Ascending aorta (tissue), 2 donors: ENCODE data around the gene DENND5A. TPM values are rescaled to one million over a fixed set of nuclear protein-coding genes. Genes with fewer than 3 reads are reported as not detected.

Experiments
- DNase-seq, 2 donors: peaks; one replicate each; pipeline ENCODE4 v3.0.0-alpha.2; 2019; ENCODE audit warnings: low spot score in 2 of 2
- H3K27ac ChIP-seq, 2 donors: fragments of 200-600 bp; sonication (generic); one replicate each; pipeline ENCODE4 v1.5.1; 2016 to 2017; ENCODE audit warnings: mild to moderate bottlenecking in 1 of 2
- H3K27me3 ChIP-seq: fragments of 200-600 bp; sonication (generic); one replicate; pipeline ENCODE4 v1.5.1; 2017
- H3K36me3 ChIP-seq, 2 donors: fragments of 200-600 bp; sonication (generic); one replicate each; pipeline ENCODE4 v1.5.1; 2016
- H3K4me1 ChIP-seq, 2 donors: fragments of 200-600 bp; sonication (generic); one replicate each; pipeline ENCODE4 v1.5.1; 2016 to 2017; ENCODE audit warnings: mild to moderate bottlenecking in 1 of 2
- H3K4me3 ChIP-seq, 2 donors: fragments of 200-600 bp; sonication (generic); one replicate each; pipeline ENCODE4 v1.5.1; 2016 to 2017; ENCODE audit warnings: mild to moderate bottlenecking in 1 of 2
- H3K9me3 ChIP-seq, 2 donors: fragments of 200-600 bp; sonication (generic); one replicate each; pipeline ENCODE4 v1.5.1; 2016
- CTCF ChIP-seq, 3 experiments: fragments of 200-600 bp in 2 of 3; fragments of 450-650 bp in 1 of 3; sonication (generic) in 2 of 3; IDR thresholded peaks; one replicate each; pipeline ENCODE4 v1.5.1; 2016 to 2019; ENCODE audit warnings: antibody characterized with exemption in 3 of 3, mild to moderate bottlenecking in 1 of 3, moderate library complexity in 1 of 3
- intact Hi-C: fragments of 100-400 bp; cut with DNase I; formaldehyde crosslinking; loops from one replicate; pipeline ENCODE4 v1.15.1; 2023
- total RNA-seq: library from RNA; depleted of rRNA; stranded (reverse); fragments of >200 nt; gene quantifications from one replicate; pipeline ENCODE4 v1.1.0, GENCODE V29; 2016

The DENND5A gene
- total RNA-seq, 1 donor from 2014 or later = 111 TPM

- no peaks in the 10 kb centered on the region for H3K9me3 ChIP-seq
- H3K27ac ChIP-seq = no peak overlapping the region
- peaks cover 15 to 25% of the 10 kb centered on the region in 2 donors for H3K36me3 ChIP-seq
- no peaks in the 10 kb centered on the region for H3K27me3 ChIP-seq
- TF ChIP-seq CTCF (IDR thresholded peaks at IDR 0.05) = no peak
- no peak overlapping the region for H3K4me3 ChIP-seq
- no peak for DNase-seq
- H3K4me1 ChIP-seq = no peaks in the 10 kb centered on the region
- intact Hi-C loops = no loop called here
These were observed 77.5 kb downstream of the DENND5A start for GRCh38 chr11:9187616-9188015.

GRCh38 chr11:9184516-9184915, 80.6 kb downstream of the DENND5A start:
- peaks cover 24 to 29% of the 10 kb centered on the region in 2 donors for H3K36me3 ChIP-seq
- H3K27me3 ChIP-seq = no peaks in the 10 kb centered on the region
- no peak overlapping the region for H3K27ac ChIP-seq
- H3K9me3 ChIP-seq = no peaks in the 10 kb centered on the region
- H3K4me1 ChIP-seq = no peaks in the 10 kb centered on the region
- H3K4me3 ChIP-seq = no peak overlapping the region
- no peak for TF ChIP-seq CTCF (IDR thresholded peaks at IDR 0.05)
- intact Hi-C loops = no loop called here
- no peak for DNase-seq

- Histone ChIP-seq H3K9me3 (no peaks in the 10 kb centered on the region), H3K4me3 (no peak overlapping the region), H3K27ac (no peak overlapping the region), H3K4me1 (no peaks in the 10 kb centered on the region), H3K27me3 (no peaks in the 10 kb centered on the region), H3K36me3 (peaks cover 29 to 36% of the 10 kb centered on the region in 2 donors)
- DNase-seq = no peak
- intact Hi-C loops = no loop called here
- TF ChIP-seq CTCF (IDR thresholded peaks at IDR 0.05) = no peak
These were observed 82.8 kb downstream of the DENND5A start for GRCh38 chr11:9182180-9182871.

GRCh38 chr11:9180784-9181183, 84.4 kb downstream of the DENND5A start:
- no peak for TF ChIP-seq CTCF (IDR thresholded peaks at IDR 0.05)
- Histone ChIP-seq H3K27me3 (no peaks in the 10 kb centered on the region), H3K4me1 (no peaks in the 10 kb centered on the region), H3K27ac (peak overlapping the region in 1 of 2 donors; percentile 9), H3K4me3 (no peak overlapping the region), H3K36me3 (peaks cover 33 to 48% of the 10 kb centered on the region in 2 donors), H3K9me3 (no peaks in the 10 kb centered on the region)
- no peak for DNase-seq
- intact Hi-C loops = no loop called here

GRCh38 chr11:9179141-9179540, 86.0 kb downstream of the DENND5A start:
- Histone ChIP-seq H3K4me1 (no peaks in the 10 kb centered on the region), H3K36me3 (peaks cover 30 to 48% of the 10 kb centered on the region in 2 donors), H3K4me3 (no peak overlapping the region), H3K27me3 (no peaks in the 10 kb centered on the region), H3K27ac (no peak overlapping the region), H3K9me3 (no peaks in the 10 kb centered on the region)
- no peak for TF ChIP-seq CTCF (IDR thresholded peaks at IDR 0.05)
- no peak for DNase-seq
- intact Hi-C loops = no loop called here
